ENCODE results near the gene C11orf24. TPM values are rescaled to one million over a fixed set of nuclear protein-coding genes. Genes with fewer than 3 reads are reported as not detected.

The C11orf24 gene
- total RNA-seq, 1 experiment from 2014 or later: 37.8 TPM

DNA sequence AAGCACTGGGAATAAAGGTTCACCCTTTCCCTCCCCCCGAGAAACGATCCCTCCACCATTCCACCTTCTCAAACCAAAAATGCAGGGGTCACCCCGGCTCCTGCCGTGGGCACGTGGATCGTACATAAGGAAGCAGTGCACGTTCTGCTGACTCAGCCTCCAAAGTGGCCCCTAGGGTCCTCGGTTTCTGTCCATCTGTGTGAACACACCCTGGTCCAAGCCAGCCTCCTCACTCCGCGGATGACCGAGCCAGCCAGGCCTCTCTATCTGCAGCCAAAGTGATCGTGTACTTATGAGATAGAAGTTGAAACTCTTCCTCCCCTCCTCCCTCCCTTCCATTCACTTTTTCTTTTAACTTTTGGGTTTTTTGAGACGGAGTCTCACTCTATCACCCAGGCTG, 16.2 kb downstream of the C11orf24 start:
- CTCF ChIA-PET: no interaction called here
- Histone ChIP-seq H3K79me2 (ENCODE audit: insufficient read depth, low read length) (no peaks in the 10 kb centered on the region), H4K20me1 (ENCODE audit: insufficient read depth) (no peaks in the 10 kb centered on the region), H3K36me3 (ENCODE audit: control insufficient read depth in 1 of 2, insufficient read depth in 2 of 2, low read length in 2 of 2) (0 out of 4 replicates have a peak, but pooled peaks cover 0 to under 1% of the 10 kb centered on the region in 2 experiments), H3K4me3 (replicated peaks in 1 of 2; ENCODE audit: low read depth in 1 of 2, low read length in 2 of 2) (no peak overlapping the region), H3K4me2 (ENCODE audit: low read length) (no peak overlapping the region), H3K4me1 (ENCODE audit: control insufficient read depth in 1 of 2, insufficient read depth in 2 of 2, low read length in 2 of 2) (peaks cover 3 to 17% of the 10 kb centered on the region in 2 experiments; a peak in 3 of 4 replicates), H3K9me2 (ENCODE audit: insufficient read depth) (no peaks in the 10 kb centered on the region), H3K27ac (ENCODE audit: low read depth, low read length) (no peak overlapping the region), H2AFZ (ENCODE audit: low read depth, low read length, poor library complexity, severe bottlenecking) (no peak overlapping the region), H3K27me3 (ENCODE audit: insufficient read depth, low read length) (no peaks in the 10 kb centered on the region), H3K9me3 (ENCODE audit: control insufficient read depth in 1 of 2, insufficient read depth in 1 of 2, low read depth in 1 of 2, low read length in 2 of 2) (no peaks in the 10 kb centered on the region), H3K9ac (ENCODE audit: low read length) (no peak overlapping the region)
- intact Hi-C loops (cut with micrococcal nuclease): no loop called here
- ATAC-seq (no peak), DNase-seq (ENCODE audit: low read depth, low spot score) (no peak)
- TF ChIP-seq RAD21 (IDR thresholded peaks at IDR 0.05; ENCODE audit: low read depth) (no peak), POLR2A (IDR thresholded peaks at IDR 0.05; ENCODE audit: borderline replicate concordance, extremely low read depth, insufficient read depth, insufficient read length) (no peak), EGR1 (IDR thresholded peaks at IDR 0.05; ENCODE audit: low read depth) (no peak), JUND (IDR thresholded peaks at IDR 0.05) (no peak), ZNF274 (IDR thresholded peaks at IDR 0.05; ENCODE audit: low read depth, low read length) (no peak), SRF (IDR thresholded peaks at IDR 0.05; ENCODE audit: low read depth) (no peak), FOSL1 (IDR thresholded peaks at IDR 0.05; ENCODE audit: low read depth) (no peak), SP1 (IDR thresholded peaks at IDR 0.05; ENCODE audit: low read depth) (no peak), SIN3A (IDR thresholded peaks at IDR 0.05; ENCODE audit: low read depth) (no peak), EZH2phosphoT487 (IDR thresholded peaks at IDR 0.05; ENCODE audit: borderline replicate concordance) (no peak), POLR2AphosphoS5 (IDR thresholded peaks at IDR 0.05; ENCODE audit: low read depth, low read length) (no peak), CBX3 (IDR thresholded peaks at IDR 0.05; ENCODE audit: low read depth) (no peak), YY1 (IDR thresholded peaks at IDR 0.05; ENCODE audit: extremely low read depth, insufficient replicate concordance, low read depth, low read length) (no peak), ELF1 (IDR thresholded peaks at IDR 0.05; ENCODE audit: borderline replicate concordance, low read depth) (no peak), EZH2 (IDR thresholded peaks at IDR 0.05) (no peak)
- TF ChIP-seq, protein P1, sequence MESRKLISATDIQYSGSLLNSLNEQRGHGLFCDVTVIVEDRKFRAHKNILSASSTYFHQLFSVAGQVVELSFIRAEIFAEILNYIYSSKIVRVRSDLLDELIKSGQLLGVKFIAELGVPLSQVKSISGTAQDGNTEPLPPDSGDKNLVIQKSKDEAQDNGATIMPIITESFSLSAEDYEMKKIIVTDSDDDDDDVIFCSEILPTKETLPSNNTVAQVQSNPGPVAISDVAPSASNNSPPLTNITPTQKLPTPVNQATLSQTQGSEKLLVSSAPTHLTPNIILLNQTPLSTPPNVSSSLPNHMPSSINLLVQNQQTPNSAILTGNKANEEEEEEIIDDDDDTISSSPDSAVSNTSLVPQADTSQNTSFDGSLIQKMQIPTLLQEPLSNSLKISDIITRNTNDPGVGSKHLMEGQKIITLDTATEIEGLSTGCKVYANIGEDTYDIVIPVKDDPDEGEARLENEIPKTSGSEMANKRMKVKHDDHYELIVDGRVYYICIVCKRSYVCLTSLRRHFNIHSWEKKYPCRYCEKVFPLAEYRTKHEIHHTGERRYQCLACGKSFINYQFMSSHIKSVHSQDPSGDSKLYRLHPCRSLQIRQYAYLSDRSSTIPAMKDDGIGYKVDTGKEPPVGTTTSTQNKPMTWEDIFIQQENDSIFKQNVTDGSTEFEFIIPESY (IDR thresholded peaks at IDR 0.05; ENCODE audit: extremely low read depth, insufficient replicate concordance, low read length): no peak
- TF ChIP-seq, protein P2, sequence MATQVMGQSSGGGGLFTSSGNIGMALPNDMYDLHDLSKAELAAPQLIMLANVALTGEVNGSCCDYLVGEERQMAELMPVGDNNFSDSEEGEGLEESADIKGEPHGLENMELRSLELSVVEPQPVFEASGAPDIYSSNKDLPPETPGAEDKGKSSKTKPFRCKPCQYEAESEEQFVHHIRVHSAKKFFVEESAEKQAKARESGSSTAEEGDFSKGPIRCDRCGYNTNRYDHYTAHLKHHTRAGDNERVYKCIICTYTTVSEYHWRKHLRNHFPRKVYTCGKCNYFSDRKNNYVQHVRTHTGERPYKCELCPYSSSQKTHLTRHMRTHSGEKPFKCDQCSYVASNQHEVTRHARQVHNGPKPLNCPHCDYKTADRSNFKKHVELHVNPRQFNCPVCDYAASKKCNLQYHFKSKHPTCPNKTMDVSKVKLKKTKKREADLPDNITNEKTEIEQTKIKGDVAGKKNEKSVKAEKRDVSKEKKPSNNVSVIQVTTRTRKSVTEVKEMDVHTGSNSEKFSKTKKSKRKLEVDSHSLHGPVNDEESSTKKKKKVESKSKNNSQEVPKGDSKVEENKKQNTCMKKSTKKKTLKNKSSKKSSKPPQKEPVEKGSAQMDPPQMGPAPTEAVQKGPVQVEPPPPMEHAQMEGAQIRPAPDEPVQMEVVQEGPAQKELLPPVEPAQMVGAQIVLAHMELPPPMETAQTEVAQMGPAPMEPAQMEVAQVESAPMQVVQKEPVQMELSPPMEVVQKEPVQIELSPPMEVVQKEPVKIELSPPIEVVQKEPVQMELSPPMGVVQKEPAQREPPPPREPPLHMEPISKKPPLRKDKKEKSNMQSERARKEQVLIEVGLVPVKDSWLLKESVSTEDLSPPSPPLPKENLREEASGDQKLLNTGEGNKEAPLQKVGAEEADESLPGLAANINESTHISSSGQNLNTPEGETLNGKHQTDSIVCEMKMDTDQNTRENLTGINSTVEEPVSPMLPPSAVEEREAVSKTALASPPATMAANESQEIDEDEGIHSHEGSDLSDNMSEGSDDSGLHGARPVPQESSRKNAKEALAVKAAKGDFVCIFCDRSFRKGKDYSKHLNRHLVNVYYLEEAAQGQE (IDR thresholded peaks at IDR 0.05; ENCODE audit: low read depth): no peak
- TF ChIP-seq, protein P3, sequence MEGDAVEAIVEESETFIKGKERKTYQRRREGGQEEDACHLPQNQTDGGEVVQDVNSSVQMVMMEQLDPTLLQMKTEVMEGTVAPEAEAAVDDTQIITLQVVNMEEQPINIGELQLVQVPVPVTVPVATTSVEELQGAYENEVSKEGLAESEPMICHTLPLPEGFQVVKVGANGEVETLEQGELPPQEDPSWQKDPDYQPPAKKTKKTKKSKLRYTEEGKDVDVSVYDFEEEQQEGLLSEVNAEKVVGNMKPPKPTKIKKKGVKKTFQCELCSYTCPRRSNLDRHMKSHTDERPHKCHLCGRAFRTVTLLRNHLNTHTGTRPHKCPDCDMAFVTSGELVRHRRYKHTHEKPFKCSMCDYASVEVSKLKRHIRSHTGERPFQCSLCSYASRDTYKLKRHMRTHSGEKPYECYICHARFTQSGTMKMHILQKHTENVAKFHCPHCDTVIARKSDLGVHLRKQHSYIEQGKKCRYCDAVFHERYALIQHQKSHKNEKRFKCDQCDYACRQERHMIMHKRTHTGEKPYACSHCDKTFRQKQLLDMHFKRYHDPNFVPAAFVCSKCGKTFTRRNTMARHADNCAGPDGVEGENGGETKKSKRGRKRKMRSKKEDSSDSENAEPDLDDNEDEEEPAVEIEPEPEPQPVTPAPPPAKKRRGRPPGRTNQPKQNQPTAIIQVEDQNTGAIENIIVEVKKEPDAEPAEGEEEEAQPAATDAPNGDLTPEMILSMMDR (IDR thresholded peaks at IDR 0.05 in 2 of 3, conservative IDR thresholded peaks at IDR 0.05 in 1 of 3; ENCODE audit: borderline replicate concordance in 1 of 3, insufficient read depth in 1 of 3, low read depth in 2 of 3, low read length in 2 of 3): no peak
- TF ChIP-seq, protein P4, sequence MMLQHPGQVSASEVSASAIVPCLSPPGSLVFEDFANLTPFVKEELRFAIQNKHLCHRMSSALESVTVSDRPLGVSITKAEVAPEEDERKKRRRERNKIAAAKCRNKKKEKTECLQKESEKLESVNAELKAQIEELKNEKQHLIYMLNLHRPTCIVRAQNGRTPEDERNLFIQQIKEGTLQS (IDR thresholded peaks at IDR 0.05): no peak
- RAD21 ChIA-PET (ENCODE audit: low non-redundant PET in 1 of 2, low total read pairs in 2 of 2, uncharacterized antibody in 2 of 2, unreplicated experiment in 2 of 2): no interaction called here
- BruUV-seq (replicated peaks): no TSS peak
- POLR2A ChIA-PET: no interaction called here
